Stimulated activated CD4-positive, alpha-beta T cell treated with anti-CD3 and anti-CD28 coated beads, Interleukin-12 subunit alpha, Interleukin-12 subunit beta, amount 100 ng/mL, for 48 hours (primary cell): Measurements from ENCODE around the gene DNAH10.

ENCODE experiments used
- DNase-seq, 3 donors: peaks; one replicate each; pipeline ENCODE4 v3.0.0-alpha.2; 2020; ENCODE audit warnings: low read depth in 2 of 3, low spot score in 1 of 3

Gene DNAH10, protein sequence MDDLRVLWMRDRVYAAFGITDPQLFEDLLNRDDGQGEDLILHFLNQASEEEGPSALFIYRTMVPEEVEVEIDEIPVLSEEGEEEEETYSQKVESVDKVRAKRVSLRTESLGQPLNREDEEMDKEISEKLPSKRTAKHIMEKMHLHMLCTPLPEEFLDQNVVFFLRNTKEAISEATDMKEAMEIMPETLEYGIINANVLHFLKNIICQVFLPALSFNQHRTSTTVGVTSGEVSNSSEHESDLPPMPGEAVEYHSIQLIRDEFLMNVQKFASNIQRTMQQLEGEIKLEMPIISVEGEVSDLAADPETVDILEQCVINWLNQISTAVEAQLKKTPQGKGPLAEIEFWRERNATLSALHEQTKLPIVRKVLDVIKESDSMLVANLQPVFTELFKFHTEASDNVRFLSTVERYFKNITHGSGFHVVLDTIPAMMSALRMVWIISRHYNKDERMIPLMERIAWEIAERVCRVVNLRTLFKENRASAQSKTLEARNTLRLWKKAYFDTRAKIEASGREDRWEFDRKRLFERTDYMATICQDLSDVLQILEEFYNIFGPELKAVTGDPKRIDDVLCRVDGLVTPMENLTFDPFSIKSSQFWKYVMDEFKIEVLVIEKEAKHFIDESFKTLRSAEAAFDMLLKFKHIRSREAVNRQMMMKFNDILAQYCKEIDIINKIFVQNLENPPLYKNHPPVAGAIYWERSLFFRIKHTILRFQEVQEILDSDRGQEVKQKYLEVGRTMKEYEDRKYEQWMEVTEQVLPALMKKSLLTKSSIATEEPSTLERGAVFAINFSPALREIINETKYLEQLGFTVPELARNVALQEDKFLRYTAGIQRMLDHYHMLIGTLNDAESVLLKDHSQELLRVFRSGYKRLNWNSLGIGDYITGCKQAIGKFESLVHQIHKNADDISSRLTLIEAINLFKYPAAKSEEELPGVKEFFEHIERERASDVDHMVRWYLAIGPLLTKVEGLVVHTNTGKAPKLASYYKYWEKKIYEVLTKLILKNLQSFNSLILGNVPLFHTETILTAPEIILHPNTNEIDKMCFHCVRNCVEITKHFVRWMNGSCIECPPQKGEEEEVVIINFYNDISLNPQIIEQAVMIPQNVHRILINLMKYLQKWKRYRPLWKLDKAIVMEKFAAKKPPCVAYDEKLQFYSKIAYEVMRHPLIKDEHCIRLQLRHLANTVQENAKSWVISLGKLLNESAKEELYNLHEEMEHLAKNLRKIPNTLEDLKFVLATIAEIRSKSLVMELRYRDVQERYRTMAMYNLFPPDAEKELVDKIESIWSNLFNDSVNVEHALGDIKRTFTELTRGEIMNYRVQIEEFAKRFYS (N-terminal part only)

DNA sequence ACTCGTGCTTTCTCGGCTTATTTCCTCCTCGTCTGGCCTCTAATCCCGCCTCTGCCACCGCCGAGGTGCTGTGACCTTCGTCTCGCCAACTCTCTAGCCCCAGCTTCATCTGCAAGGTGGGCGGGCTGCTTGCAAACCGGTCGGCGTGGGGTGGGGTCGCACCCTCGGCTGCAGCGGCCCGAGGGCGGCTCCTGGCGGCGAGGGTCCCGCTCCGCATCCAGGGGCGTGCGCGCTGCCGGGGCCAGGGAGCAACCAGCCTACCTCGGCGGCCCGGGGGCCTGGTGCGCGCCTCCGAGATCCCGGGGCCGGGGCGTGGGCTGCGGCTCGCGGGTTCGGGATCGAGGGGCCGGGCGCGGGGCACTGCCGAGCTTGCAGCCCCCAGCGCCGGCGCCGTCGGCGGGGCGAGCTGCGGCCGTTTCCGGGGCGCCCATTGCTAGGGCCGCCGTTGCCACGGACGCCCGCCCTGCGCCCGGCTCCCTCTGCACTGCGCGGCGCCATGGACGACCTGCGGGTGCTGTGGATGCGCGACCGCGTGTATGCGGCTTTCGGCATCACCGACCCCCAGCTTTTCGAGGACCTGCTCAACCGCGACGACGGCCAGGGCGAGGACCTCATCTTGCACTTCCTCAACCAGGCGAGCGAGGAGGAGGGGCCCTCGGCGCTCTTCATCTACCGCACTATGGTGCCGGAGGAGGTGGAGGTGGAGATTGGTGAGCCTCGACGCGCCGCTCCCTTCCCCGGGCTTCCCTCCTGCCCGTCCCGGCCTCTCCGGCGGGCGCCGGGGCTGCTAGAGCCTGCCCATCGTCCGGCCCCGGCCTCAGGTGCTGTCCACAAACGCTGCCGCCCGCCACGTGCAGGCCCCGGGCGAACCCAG, at the start of gene DNAH10:
Gene DNAH10, plus strand, starts transcription at position 461 of the 874 bp plus-strand sequence. Its CDS starts 36 bp downstream, at position 497.
- peak in 2 of 3 donors; percentile 34 to 38 for DNase-seq

- DNase-seq: no peak
Measured at GRCh38 chr12:123712780-123713319, 49.3 kb upstream of the DNAH10 start.

GRCh38 chr12:123713398-123713797, 48.7 kb upstream of the DNAH10 start:
- DNase-seq: peak in 1 of 3 donors; percentile 8

- peak; percentile 45 to 55 (median 52) for DNase-seq
Measured at GRCh38 chr12:123713823-123714585, 48.1 kb upstream of the DNAH10 start.

DNA sequence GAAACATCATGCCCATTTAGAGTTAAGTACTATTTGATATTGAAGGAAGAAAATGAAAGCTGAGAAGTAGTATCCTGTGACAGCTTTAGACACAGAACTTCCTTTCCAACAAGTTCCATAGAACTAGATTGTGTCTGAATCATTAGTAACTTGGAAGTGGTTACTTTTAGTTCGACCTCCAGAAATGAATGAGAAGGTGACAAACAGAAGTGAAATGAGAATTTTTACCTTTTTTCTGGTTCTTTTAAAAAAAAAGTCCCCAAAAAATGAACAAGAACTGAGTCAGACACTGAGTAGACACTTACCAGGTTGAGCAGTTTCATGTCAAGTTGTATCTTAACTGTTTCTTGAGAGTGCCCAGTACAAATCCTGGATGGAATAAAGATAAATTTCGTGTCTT, 46.9 kb upstream of the DNAH10 start:
- no peak for DNase-seq

DNA sequence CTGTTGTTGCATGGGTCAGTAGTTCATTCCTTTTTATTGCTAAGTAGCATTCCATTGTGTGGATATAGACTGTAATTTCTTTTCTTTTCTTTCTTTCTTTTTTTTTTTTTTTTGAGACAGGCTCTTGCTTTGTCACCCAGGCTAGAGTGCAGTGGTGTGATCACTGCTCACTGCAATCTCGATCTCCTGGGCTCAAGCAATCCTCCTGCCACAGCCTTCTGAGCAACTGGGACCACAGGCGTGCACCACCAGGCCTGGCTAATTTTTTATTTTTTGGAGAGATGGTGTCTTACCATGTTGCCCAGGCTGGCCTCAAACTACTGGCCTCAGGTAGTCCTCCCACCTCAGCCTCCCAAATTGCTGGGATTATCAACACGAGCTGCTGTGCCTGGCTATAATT, 44.8 kb upstream of the DNAH10 start:
- no peak for DNase-seq

DNA sequence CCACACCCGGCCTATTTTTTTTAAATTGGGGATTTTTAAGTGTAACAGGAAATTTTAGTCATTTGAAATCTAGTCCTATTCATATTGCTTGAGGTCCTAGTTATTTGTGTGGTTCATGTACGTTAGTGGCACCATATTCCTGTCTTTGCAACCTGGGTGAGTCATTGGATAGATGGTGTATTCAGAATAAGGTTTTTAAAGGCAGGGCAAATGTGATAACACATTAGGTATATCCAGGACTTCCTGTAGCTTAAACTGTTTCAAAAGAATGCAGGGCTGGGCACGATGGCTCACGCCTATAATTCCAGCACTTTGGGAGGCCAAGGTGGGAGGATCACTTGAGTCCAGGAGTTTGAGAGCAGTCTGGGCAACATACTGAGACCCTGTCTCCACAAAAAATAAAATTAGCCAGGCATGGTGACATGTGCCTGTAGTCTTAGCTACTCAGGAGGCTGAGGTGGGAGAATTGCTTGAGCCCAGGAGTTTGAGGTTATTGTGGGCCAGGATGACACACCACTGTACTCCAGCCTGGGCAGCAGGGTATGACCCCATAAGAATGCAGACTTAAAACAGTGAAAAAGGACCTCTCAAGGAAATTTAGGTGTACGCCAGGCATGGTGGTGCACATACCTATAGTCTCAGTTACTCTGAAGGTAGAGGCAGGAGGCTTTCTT, 41.8 kb upstream of the DNAH10 start:
- DNase-seq: no peak

DNA sequence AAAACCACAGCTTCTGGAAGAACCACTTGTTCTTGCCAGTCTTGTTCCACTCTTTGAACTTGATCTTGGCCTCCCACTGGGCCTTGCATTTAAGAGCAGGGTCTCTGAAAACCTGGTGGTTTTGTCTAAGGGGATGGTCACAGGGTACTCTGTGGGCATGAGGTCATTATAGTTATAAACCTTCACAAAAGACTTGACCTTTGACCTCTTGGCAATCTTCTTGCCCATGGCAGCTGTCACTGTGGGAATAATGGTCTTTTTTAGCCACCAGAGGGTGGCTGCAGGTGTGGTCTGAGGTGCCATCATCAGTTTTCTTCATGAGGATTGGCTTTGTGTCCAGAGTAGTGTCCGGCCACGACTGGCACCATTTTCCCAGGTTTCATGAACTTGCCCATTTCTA, 40.9 kb upstream of the DNAH10 start:
- DNase-seq: no peak

DNA sequence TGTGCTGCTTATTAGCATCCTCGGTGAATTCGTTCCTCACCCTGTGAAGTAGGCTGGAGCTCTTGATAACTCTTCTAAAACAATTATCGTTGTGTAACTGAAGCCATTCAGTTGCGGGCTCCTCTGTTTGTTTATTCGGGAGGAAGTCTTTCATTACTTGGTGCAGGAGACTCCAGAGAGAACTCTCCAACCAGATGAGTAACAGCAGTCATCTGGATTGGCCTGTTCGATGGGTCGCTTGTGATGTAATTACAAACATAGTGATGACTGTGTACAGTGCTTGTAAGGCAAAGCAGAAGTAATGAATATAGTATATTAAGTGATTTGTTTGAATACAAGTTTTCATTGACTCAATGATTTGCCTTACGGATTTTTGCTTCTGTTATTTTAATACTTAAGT, 39.1 kb upstream of the DNAH10 start:
- no peak for DNase-seq

GRCh38 chr12:123723765-123724164, 38.3 kb upstream of the DNAH10 start:
- no peak for DNase-seq

DNA sequence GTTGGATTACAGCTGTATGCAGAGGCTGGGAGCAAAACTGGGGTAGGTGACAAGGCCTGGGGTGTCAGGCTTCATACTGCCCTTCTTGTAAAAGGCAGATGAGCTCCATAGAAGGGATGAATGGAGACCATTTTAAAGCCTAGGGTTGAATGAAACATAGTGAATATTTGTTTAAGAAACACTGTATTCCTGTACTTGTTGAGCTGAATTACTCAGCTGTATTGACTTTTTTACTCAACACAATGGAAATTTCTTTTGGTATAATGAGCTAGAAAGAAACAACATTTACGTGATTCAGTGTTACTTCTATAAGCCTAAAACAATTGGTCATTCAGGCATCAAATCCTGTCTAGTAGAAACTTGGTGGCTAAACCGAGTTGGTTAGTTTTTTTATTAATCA, 35.9 kb upstream of the DNAH10 start:
- no peak for DNase-seq

GRCh38 chr12:123726962-123727361, 35.1 kb upstream of the DNAH10 start:
- no peak for DNase-seq

DNA sequence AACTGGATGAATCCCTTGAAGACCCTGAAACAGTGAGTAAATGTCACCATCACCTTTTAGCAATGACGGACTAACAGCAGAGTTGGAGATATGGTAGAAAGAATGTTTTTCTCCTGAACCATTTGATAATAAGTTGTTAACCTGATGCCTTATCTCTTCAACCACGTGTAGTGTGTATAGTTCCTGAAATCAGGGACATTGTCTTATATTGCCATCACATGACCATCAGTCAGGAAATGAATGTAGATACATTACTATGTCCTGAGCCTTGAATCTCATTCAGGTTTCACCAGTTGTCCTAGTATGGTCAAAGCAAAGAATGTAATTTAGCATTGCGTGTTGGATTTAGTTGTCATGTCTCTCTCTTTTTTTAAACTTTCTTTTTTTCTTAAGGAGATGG, 34.2 kb upstream of the DNAH10 start:
- DNase-seq: no peak

DNA sequence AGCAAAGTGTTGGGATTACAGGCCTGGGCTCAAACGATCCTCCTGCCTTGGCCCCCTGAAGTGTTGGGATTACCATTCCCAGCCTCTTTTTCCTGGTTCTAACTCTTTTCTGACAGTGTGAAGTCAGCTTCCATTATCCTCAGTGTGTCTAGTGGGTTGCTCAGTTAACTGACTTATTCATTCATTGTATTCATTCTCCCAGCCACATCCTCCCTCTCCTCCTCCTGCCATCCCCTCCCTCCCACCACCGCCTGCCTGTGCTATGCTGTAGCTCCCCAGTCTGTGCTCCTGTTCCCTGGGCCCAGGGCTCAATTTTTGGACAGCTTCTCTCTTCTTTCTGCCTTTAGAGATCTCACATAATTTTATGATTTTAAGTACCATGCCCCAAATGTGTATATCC, 30.5 kb upstream of the DNAH10 start:
- DNase-seq: no peak

- DNase-seq: no peak
Measured at GRCh38 chr12:123732251-123732650, 29.9 kb upstream of the DNAH10 start.

DNA sequence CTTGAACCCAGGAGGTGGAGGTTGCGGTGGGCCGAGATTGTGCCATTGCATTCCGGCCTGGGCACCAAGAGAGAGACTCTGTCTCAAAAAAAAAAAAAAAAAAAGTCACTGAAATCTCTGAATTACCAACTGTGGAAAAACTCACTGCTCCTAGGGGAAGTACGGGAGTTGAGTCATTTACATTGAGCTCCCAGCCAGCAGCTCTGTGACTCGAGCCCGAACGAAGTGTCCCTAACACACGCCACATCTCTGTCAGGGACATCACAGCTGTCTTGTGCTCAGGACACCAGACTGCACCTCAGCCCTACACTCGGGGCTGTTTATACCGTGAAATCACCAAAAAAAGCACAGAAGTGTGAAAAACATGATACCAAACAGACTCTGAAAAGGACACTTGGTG, 28.9 kb upstream of the DNAH10 start:
- no peak for DNase-seq

GRCh38 chr12:123734268-123734667, 27.8 kb upstream of the DNAH10 start:
- DNase-seq: no peak

GRCh38 chr12:123741937-123742572, 20.0 kb upstream of the DNAH10 start:
- no peak for DNase-seq
